HG03521 (cell line): Measurements from ENCODE around the gene ZEB2.

Source experiments
- ATAC-seq: cut with Tn5 transposase; IDR thresholded peaks from one replicate; pipeline ENCODE4 v1.9.1; 2021; ENCODE audit warnings: mild to moderate bottlenecking, moderate library complexity; ENCODE audit not compliant: unreplicated experiment

ZEB2 gene

GRCh38 chr2:144519934-144520731, at the start of gene ZEB2:
Gene ZEB2, minus strand, starts transcription at chr2:144520119. Its CDS starts 2,769 bp downstream, at chr2:144517350.
- no peak for ATAC-seq

- ATAC-seq: no peak
These were observed 47.8 kb upstream of the ZEB2 start for GRCh38 chr2:144567745-144568144.

GRCh38 chr2:144566448-144566847, 46.5 kb upstream of the ZEB2 start:
- ATAC-seq: no peak

GRCh38 chr2:144560251-144560650, 40.3 kb upstream of the ZEB2 start:
- no peak for ATAC-seq

- no peak for ATAC-seq
These were observed 39.8 kb upstream of the ZEB2 start for GRCh38 chr2:144559681-144560080.

- no peak for ATAC-seq
These were observed 39.3 kb upstream of the ZEB2 start for GRCh38 chr2:144559242-144559641.

GRCh38 chr2:144554492-144555210, 34.7 kb upstream of the ZEB2 start:
- no peak for ATAC-seq

- ATAC-seq: no peak
These were observed 33.5 kb upstream of the ZEB2 start for GRCh38 chr2:144553379-144553778.

- ATAC-seq: no peak
These were observed 32.9 kb upstream of the ZEB2 start for GRCh38 chr2:144552821-144553220.

GRCh38 chr2:144550911-144551310, 31.0 kb upstream of the ZEB2 start:
- no peak for ATAC-seq

GRCh38 chr2:144550084-144550483, 30.2 kb upstream of the ZEB2 start:
- no peak for ATAC-seq

GRCh38 chr2:144548532-144549191, 28.7 kb upstream of the ZEB2 start:
- peak; percentile 80 for ATAC-seq

- ATAC-seq: no peak
These were observed 28.2 kb upstream of the ZEB2 start for GRCh38 chr2:144548088-144548487.

GRCh38 chr2:144547494-144547893, 27.6 kb upstream of the ZEB2 start:
- ATAC-seq: no peak

GRCh38 chr2:144546933-144547332, 27.0 kb upstream of the ZEB2 start:
- ATAC-seq: no peak

GRCh38 chr2:144545787-144546186, 25.9 kb upstream of the ZEB2 start:
- ATAC-seq: no peak

- no peak for ATAC-seq
These were observed 24.1 kb upstream of the ZEB2 start for GRCh38 chr2:144544053-144544452.

- no peak for ATAC-seq
These were observed 21.5 kb upstream of the ZEB2 start for GRCh38 chr2:144541396-144541795.

- ATAC-seq: no peak
These were observed 19.4 kb upstream of the ZEB2 start for GRCh38 chr2:144539289-144539782.

- ATAC-seq: no peak
These were observed 15.4 kb upstream of the ZEB2 start for GRCh38 chr2:144535300-144535699.

- no peak for ATAC-seq
These were observed 13.3 kb upstream of the ZEB2 start for GRCh38 chr2:144533221-144533620.

GRCh38 chr2:144530596-144530995, 10.7 kb upstream of the ZEB2 start:
- no peak for ATAC-seq
